ENCODE data around the gene DLGAP1.

The DLGAP1 gene

DNA sequence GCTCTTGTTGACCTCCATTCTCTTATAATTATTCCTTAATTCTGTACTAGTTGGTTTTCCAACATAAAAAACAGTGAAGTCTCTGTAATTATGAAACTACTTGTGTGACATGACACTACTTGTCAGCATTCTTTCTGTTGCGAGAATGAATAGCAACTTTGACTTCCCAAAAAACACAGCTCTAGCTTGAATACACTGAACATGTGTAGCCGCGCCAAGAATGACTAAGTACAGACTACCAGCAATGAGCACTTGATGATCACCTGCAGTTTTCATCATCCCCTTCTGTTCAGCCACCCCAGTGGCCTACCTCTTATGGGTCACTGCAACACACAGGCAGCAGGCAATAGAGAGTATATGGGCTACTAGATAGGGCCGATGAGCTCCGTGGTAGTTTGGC, 775.9 kb downstream of the DLGAP1 start:
- ChIA-PET CTCF (interaction anchor here (1.1 to 2.7 kb wide), 6 partner anchors 8 to 232 kb away, joined by 3 to 19 read pairs (median 3); no protein-coding TSS in a partner anchor), POLR2A (interaction anchor here (0.5 to 0.6 kb wide), 2 partner anchors 415 to 832 kb away, joined by 3 read pairs; no protein-coding TSS in a partner anchor)
- H3K4me1 ChIP-seq (ENCODE audit: control extremely low read depth in 1 of 4, control insufficient read depth in 4 of 4, insufficient read depth in 4 of 4, low read length in 3 of 4): no peaks in the 10 kb centered on the region
- H3K27me3 ChIP-seq (replicated peaks in 2 of 5; ENCODE audit: control insufficient read depth in 4 of 5, insufficient read depth in 5 of 5, low read length in 4 of 5): no peaks in the 10 kb centered on the region
- no peak for DNase-seq
- H3K27ac ChIP-seq (ENCODE audit: insufficient read depth in 1 of 2, low read depth in 1 of 2, low read length in 2 of 2, poor library complexity in 1 of 2, severe bottlenecking in 2 of 2): no peak overlapping the region
- H3K4me3 ChIP-seq (ENCODE audit: control insufficient read depth in 1 of 7, extremely low read depth in 1 of 7, insufficient read depth in 4 of 7, low read depth in 2 of 7, low read length in 6 of 7): no peak overlapping the region
- WGBS (ENCODE audit: insufficient coverage): 94% methylated on average over 5 of the region's 5 CpGs
- no peaks in the 10 kb centered on the region for H3K36me3 ChIP-seq (ENCODE audit: control insufficient read depth in 4 of 4, insufficient read depth in 4 of 4, low read length in 3 of 4)
- peaks cover 0 to 4% (median 0%) of the 10 kb centered on the region in 5 experiments for H3K9me3 ChIP-seq (ENCODE audit: control extremely low read depth in 1 of 5, control insufficient read depth in 4 of 5, insufficient read depth in 2 of 5, low read depth in 1 of 5, low read length in 4 of 5)

DNA sequence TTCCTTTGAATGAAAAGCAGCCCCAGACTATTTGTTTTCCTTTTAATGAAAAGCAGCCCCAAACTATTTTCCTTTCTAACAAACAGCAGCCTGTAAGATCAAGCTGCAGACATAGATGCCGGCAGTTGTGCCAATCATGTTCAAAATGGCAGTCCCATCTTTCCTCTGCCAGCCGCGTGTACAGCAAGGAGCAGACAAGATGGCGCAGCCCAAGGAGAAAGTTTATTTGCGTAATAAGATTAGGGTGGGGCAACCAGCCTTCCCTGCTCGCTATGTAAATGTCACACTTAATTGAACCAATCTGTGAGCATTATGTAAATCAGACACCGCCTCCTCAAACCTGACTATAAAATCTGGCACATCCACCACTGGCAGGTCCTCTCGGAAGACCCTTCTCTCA, 779.1 kb downstream of the DLGAP1 start:
- DNase-seq: no peak
- Histone ChIP-seq H3K27me3 (replicated peaks in 2 of 5; ENCODE audit: control insufficient read depth in 4 of 5, insufficient read depth in 5 of 5, low read length in 4 of 5) (no peaks in the 10 kb centered on the region), H3K9me3 (ENCODE audit: control extremely low read depth in 1 of 5, control insufficient read depth in 4 of 5, insufficient read depth in 2 of 5, low read depth in 1 of 5, low read length in 4 of 5) (no peaks in the 10 kb centered on the region), H3K4me3 (ENCODE audit: control insufficient read depth in 1 of 7, extremely low read depth in 1 of 7, insufficient read depth in 4 of 7, low read depth in 2 of 7, low read length in 6 of 7) (no peak overlapping the region), H3K36me3 (ENCODE audit: control insufficient read depth in 4 of 4, insufficient read depth in 4 of 4, low read length in 3 of 4) (no peaks in the 10 kb centered on the region), H3K4me1 (ENCODE audit: control extremely low read depth in 1 of 4, control insufficient read depth in 4 of 4, insufficient read depth in 4 of 4, low read length in 3 of 4) (no peaks in the 10 kb centered on the region), H3K27ac (ENCODE audit: insufficient read depth in 1 of 2, low read depth in 1 of 2, low read length in 2 of 2, poor library complexity in 1 of 2, severe bottlenecking in 2 of 2) (no peak overlapping the region)
- ChIA-PET CTCF (interaction anchor here (1.2 to 2.5 kb wide), 3 partner anchors 11 to 91 kb away, joined by 3 to 20 read pairs (median 5); no protein-coding TSS in a partner anchor), POLR2A (no interaction called here)
- WGBS (ENCODE audit: insufficient coverage): 100% methylated on average over 6 of the region's 8 CpGs

DNA sequence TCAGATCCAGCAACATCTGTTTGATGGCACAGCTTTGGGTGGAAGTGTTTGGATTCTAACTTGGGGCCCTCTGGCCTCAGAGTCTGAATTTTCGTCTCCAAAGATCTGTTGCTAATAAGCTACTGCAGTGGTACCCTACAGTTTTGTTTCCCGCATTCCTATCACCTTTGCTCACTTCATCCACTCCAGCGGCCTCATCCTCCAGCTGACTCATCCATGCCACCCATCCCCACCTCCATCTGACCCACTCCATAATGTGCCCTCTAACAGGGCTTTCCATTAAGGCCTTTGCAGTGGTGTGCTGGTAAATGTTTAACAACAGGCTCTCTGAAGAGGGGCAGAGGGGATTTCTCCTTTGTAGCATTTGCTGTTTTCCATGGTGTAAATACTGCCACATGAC, 779.7 kb downstream of the DLGAP1 start:
- Histone ChIP-seq H3K36me3 (ENCODE audit: control insufficient read depth in 4 of 4, insufficient read depth in 4 of 4, low read length in 3 of 4) (no peaks in the 10 kb centered on the region), H3K27me3 (replicated peaks in 2 of 5; ENCODE audit: control insufficient read depth in 4 of 5, insufficient read depth in 5 of 5, low read length in 4 of 5) (no peaks in the 10 kb centered on the region), H3K4me1 (ENCODE audit: control extremely low read depth in 1 of 4, control insufficient read depth in 4 of 4, insufficient read depth in 4 of 4, low read length in 3 of 4) (no peaks in the 10 kb centered on the region), H3K9me3 (ENCODE audit: control extremely low read depth in 1 of 5, control insufficient read depth in 4 of 5, insufficient read depth in 2 of 5, low read depth in 1 of 5, low read length in 4 of 5) (no peaks in the 10 kb centered on the region), H3K4me3 (ENCODE audit: control insufficient read depth in 1 of 7, extremely low read depth in 1 of 7, insufficient read depth in 4 of 7, low read depth in 2 of 7, low read length in 6 of 7) (no peak overlapping the region), H3K27ac (ENCODE audit: insufficient read depth in 1 of 2, low read depth in 1 of 2, low read length in 2 of 2, poor library complexity in 1 of 2, severe bottlenecking in 2 of 2) (no peak overlapping the region)
- DNase-seq: no peak
- ChIA-PET CTCF (interaction anchor here (1.0 to 2.5 kb wide), 4 partner anchors 10 to 391 kb away, joined by 3 to 20 read pairs (median 4); no protein-coding TSS in a partner anchor), POLR2A (no interaction called here)
- WGBS (ENCODE audit: insufficient coverage): 100% methylated on average over 1 of the region's 3 CpGs

DNA sequence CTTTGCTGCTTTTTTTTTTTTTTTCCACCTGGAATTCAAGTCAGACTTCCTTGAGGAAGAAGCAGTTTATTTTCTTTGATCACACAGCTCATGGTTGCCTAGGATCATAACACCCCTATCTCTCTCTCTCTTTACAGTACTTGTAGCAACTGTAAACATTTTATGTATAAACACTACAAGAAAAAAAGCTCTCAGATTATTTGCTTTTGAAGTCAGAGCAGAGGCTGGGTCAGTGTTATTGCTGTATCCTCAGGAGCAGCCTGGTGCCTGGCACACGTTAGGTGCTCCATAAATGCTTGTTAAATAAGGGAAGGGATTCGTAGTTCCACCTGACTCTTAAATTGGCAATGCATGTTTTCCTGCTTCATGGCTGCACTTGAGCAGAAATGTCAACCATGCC, 783.9 kb downstream of the DLGAP1 start:
- no peaks in the 10 kb centered on the region for H3K27me3 ChIP-seq (replicated peaks in 2 of 5; ENCODE audit: control insufficient read depth in 4 of 5, insufficient read depth in 5 of 5, low read length in 4 of 5)
- H3K9me3 ChIP-seq (ENCODE audit: control extremely low read depth in 1 of 5, control insufficient read depth in 4 of 5, insufficient read depth in 2 of 5, low read depth in 1 of 5, low read length in 4 of 5): no peaks in the 10 kb centered on the region
- CTCF ChIA-PET: interaction anchor here (1.5 kb wide), 1 partner anchor 8 kb away, joined by 3 read pairs; no protein-coding TSS in a partner anchor
- no peak overlapping the region for H3K4me3 ChIP-seq (ENCODE audit: control insufficient read depth in 1 of 7, extremely low read depth in 1 of 7, insufficient read depth in 4 of 7, low read depth in 2 of 7, low read length in 6 of 7)
- no peak overlapping the region for H3K27ac ChIP-seq (ENCODE audit: insufficient read depth in 1 of 2, low read depth in 1 of 2, low read length in 2 of 2, poor library complexity in 1 of 2, severe bottlenecking in 2 of 2)
- POLR2A ChIA-PET: no interaction called here
- H3K4me1 ChIP-seq (ENCODE audit: control extremely low read depth in 1 of 4, control insufficient read depth in 4 of 4, insufficient read depth in 4 of 4, low read length in 3 of 4): peaks cover 0 to under 1% (median under 1%) of the 10 kb centered on the region in 4 experiments
- DNase-seq: no peak
- H3K36me3 ChIP-seq (ENCODE audit: control insufficient read depth in 4 of 4, insufficient read depth in 4 of 4, low read length in 3 of 4): no peaks in the 10 kb centered on the region
- WGBS (ENCODE audit: insufficient coverage): 94% methylated on average over 2 of the region's 2 CpGs

DNA sequence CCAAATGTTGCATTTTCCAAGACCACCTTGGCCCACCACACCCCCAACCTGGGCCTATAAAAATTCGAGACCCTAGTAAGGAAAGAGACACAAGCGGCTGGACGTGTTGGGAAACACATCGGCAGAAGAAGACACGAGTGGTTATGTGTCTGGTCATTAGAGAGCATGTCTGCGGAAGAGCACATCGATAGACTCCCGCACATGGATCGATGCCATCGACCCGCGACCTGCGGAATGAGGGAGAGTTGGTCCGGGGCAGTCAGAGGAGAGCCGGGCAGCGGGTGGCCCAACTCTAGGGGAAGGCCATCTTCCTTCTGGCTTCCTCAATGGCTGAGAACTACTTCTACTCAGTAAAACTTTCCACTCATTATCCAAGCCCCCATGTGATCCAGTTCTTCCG, 785.7 kb downstream of the DLGAP1 start:
- 98% methylated on average over 8 of the region's 17 CpGs for WGBS (ENCODE audit: insufficient coverage)
- ChIA-PET CTCF (interaction anchor here (1.2 kb wide), 1 partner anchor 387 kb away, joined by 4 read pairs; no protein-coding TSS in a partner anchor), POLR2A (no interaction called here)
- no peak overlapping the region for H3K27ac ChIP-seq (ENCODE audit: insufficient read depth in 1 of 2, low read depth in 1 of 2, low read length in 2 of 2, poor library complexity in 1 of 2, severe bottlenecking in 2 of 2)
- no peaks in the 10 kb centered on the region for H3K36me3 ChIP-seq (ENCODE audit: control insufficient read depth in 4 of 4, insufficient read depth in 4 of 4, low read length in 3 of 4)
- DNase-seq: no peak
- H3K4me1 ChIP-seq (ENCODE audit: control extremely low read depth in 1 of 4, control insufficient read depth in 4 of 4, insufficient read depth in 4 of 4, low read length in 3 of 4): peaks cover 10 to 19% (median 18%) of the 10 kb centered on the region in 4 experiments
- H3K9me3 ChIP-seq (ENCODE audit: control extremely low read depth in 1 of 5, control insufficient read depth in 4 of 5, insufficient read depth in 2 of 5, low read depth in 1 of 5, low read length in 4 of 5): no peaks in the 10 kb centered on the region
- H3K4me3 ChIP-seq (ENCODE audit: control insufficient read depth in 1 of 7, extremely low read depth in 1 of 7, insufficient read depth in 4 of 7, low read depth in 2 of 7, low read length in 6 of 7): no peak overlapping the region
- H3K27me3 ChIP-seq (replicated peaks in 2 of 5; ENCODE audit: control insufficient read depth in 4 of 5, insufficient read depth in 5 of 5, low read length in 4 of 5): no peaks in the 10 kb centered on the region

DNA sequence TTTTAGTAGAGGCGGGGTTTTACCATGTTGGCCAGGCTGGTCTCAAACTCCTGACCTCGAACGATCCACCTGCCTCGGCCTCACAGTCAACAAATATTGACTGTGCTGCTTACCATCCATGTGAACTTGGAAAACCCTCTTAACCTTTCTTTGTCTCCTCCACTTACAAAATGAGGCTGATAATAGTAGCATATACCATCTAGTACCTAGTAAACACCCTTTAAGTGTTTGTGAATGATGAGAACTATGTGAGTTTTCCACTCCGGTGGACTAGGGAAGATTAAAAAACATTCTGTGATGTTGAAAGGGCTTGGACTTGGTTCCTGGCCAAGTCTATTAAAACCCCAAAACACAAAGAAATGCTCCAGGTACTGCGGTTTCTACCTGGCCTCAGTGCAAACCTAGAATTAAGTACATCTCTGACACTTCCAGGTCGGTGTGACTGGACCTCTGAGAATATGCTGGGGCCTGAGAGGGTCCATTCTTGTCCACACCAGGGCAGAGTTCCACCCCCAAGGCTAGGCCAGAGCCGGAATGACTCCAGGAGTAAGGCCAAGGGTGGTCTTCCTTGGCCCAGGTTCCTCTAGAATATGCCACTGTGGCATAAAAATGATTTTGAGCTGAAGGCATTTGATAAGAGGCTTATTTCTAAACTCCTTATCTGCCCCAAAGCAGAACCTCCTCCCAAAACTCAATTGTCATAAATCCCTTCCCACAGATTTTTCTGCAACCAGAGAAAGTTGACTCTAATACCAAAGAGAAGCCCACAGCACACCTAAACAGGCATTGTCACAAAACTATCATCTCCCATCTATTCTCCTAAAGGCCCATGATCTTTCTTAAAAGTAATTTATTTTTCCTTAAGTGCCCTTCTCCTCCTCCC, 787.6 kb downstream of the DLGAP1 start:
- Histone ChIP-seq H3K27me3 (replicated peaks in 2 of 5; ENCODE audit: control insufficient read depth in 4 of 5, insufficient read depth in 5 of 5, low read length in 4 of 5) (no peaks in the 10 kb centered on the region), H3K9me3 (ENCODE audit: control extremely low read depth in 1 of 5, control insufficient read depth in 4 of 5, insufficient read depth in 2 of 5, low read depth in 1 of 5, low read length in 4 of 5) (peaks cover 0 to 3% (median 0%) of the 10 kb centered on the region in 5 experiments), H3K4me1 (ENCODE audit: control extremely low read depth in 1 of 4, control insufficient read depth in 4 of 4, insufficient read depth in 4 of 4, low read length in 3 of 4) (peaks cover 10 to 21% (median 19%) of the 10 kb centered on the region in 4 experiments), H3K27ac (ENCODE audit: insufficient read depth in 1 of 2, low read depth in 1 of 2, low read length in 2 of 2, poor library complexity in 1 of 2, severe bottlenecking in 2 of 2) (no peak overlapping the region), H3K4me3 (ENCODE audit: control insufficient read depth in 1 of 7, extremely low read depth in 1 of 7, insufficient read depth in 4 of 7, low read depth in 2 of 7, low read length in 6 of 7) (no peak overlapping the region), H3K36me3 (ENCODE audit: control insufficient read depth in 4 of 4, insufficient read depth in 4 of 4, low read length in 3 of 4) (no peaks in the 10 kb centered on the region)
- no peak for DNase-seq
- POLR2A ChIA-PET: interaction anchor here (0.6 kb wide), 1 partner anchor 386 kb away, joined by 3 read pairs; no protein-coding TSS in a partner anchor
- WGBS (ENCODE audit: insufficient coverage): 76% methylated on average over 4 of the region's 8 CpGs
- CTCF ChIA-PET: interaction anchor here (1.0 to 6.1 kb wide), 25 partner anchors 8 to 387 kb away, joined by 3 to 140 read pairs (median 15); no protein-coding TSS in a partner anchor
